Breast epithelium (tissue), 4 donors: Measurements from ENCODE around the gene AMOTL1. TPM values are rescaled to one million over a fixed set of nuclear protein-coding genes. Genes with fewer than 3 reads are reported as not detected.

Experiments used
- DNase-seq, 2 donors: peaks; one replicate each; pipeline ENCODE4 v3.0.0-alpha.2; 2019; ENCODE audit warnings: low spot score in 2 of 2
- H3K27ac ChIP-seq, 2 donors: fragments of 200-600 bp; sonication (generic) in 1 of 2; one replicate each; pipeline ENCODE4 v1.5.1; 2016 to 2019; ENCODE audit warnings: mild to moderate bottlenecking in 1 of 2
- H3K27me3 ChIP-seq, 2 donors: fragments of 200-600 bp; sonication (generic) in 1 of 2; one replicate each; pipeline versions ENCODE4 v1.5.1 to v1.6.0; 2017 to 2019; ENCODE audit warnings: control low read depth in 1 of 2, mild to moderate bottlenecking in 1 of 2
- H3K36me3 ChIP-seq: fragments of 200-600 bp; one replicate; pipeline ENCODE4 v1.5.1; 2019
- H3K4me1 ChIP-seq, 2 donors: fragments of 200-600 bp; sonication (generic); one replicate each; pipeline ENCODE4 v1.5.1; 2016 to 2019; ENCODE audit warnings: control low read depth in 1 of 2
- H3K4me3 ChIP-seq, 3 donors: fragments of 200-600 bp; sonication (generic); 1 replicate in 2 of 3; 2 replicates in 1 of 3; pipeline ENCODE4 v1.5.1; 2016 to 2019; ENCODE audit warnings: mild to moderate bottlenecking in 3 of 3, moderate library complexity in 2 of 3
- H3K9me3 ChIP-seq, 2 donors: fragments of 200-600 bp; sonication (generic) in 1 of 2; one replicate each; pipeline ENCODE4 v1.5.1; 2016 to 2019; ENCODE audit warnings: control low read depth in 1 of 2
- POLR2A ChIP-seq: fragments of 450-650 bp; IDR thresholded peaks from one replicate; pipeline ENCODE4 v1.6.1; 2016; ENCODE audit warnings: antibody characterized with exemption, mild to moderate bottlenecking, moderate library complexity
- POLR2AphosphoS5 ChIP-seq, 3 donors: sonication (generic); formaldehyde crosslinking; IDR thresholded peaks; one replicate each; pipeline ENCODE4 v1.6.1; 2017; ENCODE audit warnings: antibody characterized with exemption in 3 of 3
- intact Hi-C: fragments of 100-400 bp; cut with DNase I; formaldehyde crosslinking; loops from one replicate; pipeline ENCODE4 v1.15.1; 2023; ENCODE audit warnings: low total_unique reads
- total RNA-seq, 3 donors: library from RNA; depleted of rRNA; stranded (reverse); fragments of >200 nt; gene quantifications; one replicate each; pipeline ENCODE4 v1.1.0, GENCODE V29; 2016
- TF ChIP-seq, protein P1 (sequence below), 3 donors: fragments of 450-650 bp; IDR thresholded peaks; one replicate each; pipeline ENCODE4 v1.5.1; 2016 to 2017; ENCODE audit warnings: antibody characterized with exemption in 3 of 3, mild to moderate bottlenecking in 3 of 3, moderate library complexity in 3 of 3

AMOTL1 gene
- total RNA-seq, 3 donors from 2014 or later: 35.5 to 41.4 (median 39.0) TPM

DNA sequence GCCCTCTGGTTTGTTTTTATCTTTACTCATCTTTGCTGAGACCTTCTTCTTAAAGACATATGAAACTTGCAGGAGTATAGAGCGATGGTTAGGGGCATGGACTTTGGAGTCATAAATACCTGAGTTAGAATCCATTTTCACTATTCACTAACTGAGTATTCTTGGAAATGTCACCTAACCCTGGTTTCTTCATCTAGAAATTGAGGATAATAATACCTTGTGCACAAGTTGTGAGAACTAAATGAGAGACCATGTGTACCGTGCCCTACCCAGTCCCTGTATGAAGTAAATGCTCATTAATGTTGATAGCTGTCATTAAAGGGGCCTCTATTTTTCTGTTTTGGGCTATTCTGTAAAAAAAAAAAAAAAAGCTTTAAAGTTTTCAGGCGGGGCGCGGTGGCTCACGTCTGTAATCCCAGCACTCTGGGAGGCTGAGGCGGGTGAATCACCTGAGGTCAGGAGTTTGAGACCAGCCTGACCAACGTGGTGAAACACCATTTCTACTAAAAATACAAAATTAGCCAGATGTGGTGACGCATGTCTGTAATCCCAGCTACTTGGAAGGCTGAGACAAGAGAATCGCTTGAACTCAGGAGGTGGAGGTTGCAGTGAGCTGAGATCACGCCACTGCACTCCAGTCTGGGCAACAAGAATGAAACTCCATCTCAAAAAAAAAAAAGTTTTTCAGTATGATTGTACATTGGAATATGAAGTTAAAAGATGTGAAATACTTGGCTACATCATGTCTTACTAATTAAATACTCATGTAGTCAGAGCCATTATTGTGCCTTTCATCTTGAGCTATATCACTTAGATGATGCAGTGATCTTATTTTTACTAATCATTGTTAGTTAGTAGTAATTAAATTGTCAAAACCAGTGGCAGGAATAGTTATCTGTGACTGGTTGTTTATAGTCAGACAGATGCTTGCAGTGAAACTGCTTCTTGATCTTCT lies 95.0 kb downstream of the AMOTL1 start:
- Histone ChIP-seq H3K36me3 (no peaks in the 10 kb centered on the region), H3K4me1 (no peaks in the 10 kb centered on the region), H3K9me3 (no peaks in the 10 kb centered on the region), H3K27ac (no peak overlapping the region), H3K27me3 (no peaks in the 10 kb centered on the region), H3K4me3 (no peak overlapping the region)
- intact Hi-C loops: no loop called here
- DNase-seq: no peak
- TF ChIP-seq, protein P1, sequence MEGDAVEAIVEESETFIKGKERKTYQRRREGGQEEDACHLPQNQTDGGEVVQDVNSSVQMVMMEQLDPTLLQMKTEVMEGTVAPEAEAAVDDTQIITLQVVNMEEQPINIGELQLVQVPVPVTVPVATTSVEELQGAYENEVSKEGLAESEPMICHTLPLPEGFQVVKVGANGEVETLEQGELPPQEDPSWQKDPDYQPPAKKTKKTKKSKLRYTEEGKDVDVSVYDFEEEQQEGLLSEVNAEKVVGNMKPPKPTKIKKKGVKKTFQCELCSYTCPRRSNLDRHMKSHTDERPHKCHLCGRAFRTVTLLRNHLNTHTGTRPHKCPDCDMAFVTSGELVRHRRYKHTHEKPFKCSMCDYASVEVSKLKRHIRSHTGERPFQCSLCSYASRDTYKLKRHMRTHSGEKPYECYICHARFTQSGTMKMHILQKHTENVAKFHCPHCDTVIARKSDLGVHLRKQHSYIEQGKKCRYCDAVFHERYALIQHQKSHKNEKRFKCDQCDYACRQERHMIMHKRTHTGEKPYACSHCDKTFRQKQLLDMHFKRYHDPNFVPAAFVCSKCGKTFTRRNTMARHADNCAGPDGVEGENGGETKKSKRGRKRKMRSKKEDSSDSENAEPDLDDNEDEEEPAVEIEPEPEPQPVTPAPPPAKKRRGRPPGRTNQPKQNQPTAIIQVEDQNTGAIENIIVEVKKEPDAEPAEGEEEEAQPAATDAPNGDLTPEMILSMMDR (IDR thresholded peaks at IDR 0.05): no peak
- no peak for TF ChIP-seq POLR2A
- TF ChIP-seq POLR2AphosphoS5 (IDR thresholded peaks at IDR 0.05): no peak

DNA sequence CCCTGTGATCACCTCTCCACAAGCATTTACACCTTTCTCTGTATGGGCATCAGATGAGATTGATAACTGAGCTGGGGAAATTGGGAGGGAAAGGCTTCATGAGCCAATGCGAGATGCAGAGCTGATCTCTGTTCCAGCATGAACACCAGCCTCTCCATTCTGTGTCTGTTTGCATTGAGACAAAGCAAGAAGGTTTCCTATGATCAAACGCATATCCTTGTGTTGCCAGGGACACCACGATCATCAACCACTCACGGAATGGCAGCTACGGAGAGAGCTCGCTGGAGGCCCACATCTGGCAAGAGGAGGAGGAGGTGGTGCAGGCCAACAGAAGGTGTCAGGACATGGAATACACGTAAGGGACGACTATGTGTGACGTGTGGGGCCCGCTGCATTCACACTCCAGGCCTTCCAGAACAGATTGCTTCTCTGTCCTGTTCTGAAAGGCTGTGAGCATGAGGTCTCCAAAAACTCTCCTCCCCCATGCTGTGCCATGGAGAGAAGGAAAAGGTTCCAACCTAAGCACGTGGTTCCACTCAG lies 96.4 kb downstream of the AMOTL1 start:
- intact Hi-C loops: no loop called here
- no peak overlapping the region for H3K27ac ChIP-seq
- H3K36me3 ChIP-seq: no peaks in the 10 kb centered on the region
- DNase-seq: no peak
- no peak overlapping the region for H3K4me3 ChIP-seq
- no peaks in the 10 kb centered on the region for H3K4me1 ChIP-seq
- no peaks in the 10 kb centered on the region for H3K9me3 ChIP-seq
- H3K27me3 ChIP-seq: no peaks in the 10 kb centered on the region
- TF ChIP-seq POLR2AphosphoS5 (IDR thresholded peaks at IDR 0.05): no peak
- no peak for TF ChIP-seq POLR2A
- TF ChIP-seq, protein P1 (IDR thresholded peaks at IDR 0.05): no peak

DNA sequence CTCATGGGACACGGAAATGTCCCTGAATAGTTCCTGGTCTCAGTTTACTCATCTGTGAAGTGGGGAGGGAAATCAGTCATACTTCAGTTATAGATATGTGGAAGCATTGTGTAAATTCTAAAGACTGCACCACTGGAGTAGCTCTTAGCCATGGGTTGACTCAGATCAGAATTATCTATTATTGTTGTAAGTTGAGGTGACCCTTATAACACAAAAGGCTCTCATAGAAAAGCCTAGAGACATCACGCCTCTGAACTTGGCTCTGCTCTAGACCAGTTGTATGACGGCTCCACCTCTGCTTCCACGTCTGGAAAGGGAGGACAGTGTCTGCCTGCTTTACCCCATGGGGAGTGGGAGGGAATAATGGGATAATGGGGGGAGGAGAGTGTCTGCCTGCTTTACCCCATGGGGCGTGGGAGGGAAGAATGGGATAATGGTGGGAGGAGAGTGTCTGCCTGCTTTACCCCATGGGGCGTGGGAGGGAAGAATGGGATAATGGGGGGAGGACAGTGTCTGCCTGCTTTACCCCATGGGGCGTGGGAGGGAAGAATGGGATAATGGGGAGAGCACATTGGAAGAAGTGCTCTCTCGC lies 98.2 kb downstream of the AMOTL1 start:
- Histone ChIP-seq H3K4me1 (no peaks in the 10 kb centered on the region), H3K4me3 (no peak overlapping the region), H3K27ac (peak overlapping the region in 1 of 2 donors; percentile 19), H3K27me3 (no peaks in the 10 kb centered on the region), H3K36me3 (no peaks in the 10 kb centered on the region), H3K9me3 (no peaks in the 10 kb centered on the region)
- DNase-seq: no peak
- TF ChIP-seq POLR2A (no peak), POLR2AphosphoS5 (IDR thresholded peaks at IDR 0.05) (no peak)
- TF ChIP-seq, protein P1 (IDR thresholded peaks at IDR 0.05): no peak
- intact Hi-C loops: no loop called here

DNA sequence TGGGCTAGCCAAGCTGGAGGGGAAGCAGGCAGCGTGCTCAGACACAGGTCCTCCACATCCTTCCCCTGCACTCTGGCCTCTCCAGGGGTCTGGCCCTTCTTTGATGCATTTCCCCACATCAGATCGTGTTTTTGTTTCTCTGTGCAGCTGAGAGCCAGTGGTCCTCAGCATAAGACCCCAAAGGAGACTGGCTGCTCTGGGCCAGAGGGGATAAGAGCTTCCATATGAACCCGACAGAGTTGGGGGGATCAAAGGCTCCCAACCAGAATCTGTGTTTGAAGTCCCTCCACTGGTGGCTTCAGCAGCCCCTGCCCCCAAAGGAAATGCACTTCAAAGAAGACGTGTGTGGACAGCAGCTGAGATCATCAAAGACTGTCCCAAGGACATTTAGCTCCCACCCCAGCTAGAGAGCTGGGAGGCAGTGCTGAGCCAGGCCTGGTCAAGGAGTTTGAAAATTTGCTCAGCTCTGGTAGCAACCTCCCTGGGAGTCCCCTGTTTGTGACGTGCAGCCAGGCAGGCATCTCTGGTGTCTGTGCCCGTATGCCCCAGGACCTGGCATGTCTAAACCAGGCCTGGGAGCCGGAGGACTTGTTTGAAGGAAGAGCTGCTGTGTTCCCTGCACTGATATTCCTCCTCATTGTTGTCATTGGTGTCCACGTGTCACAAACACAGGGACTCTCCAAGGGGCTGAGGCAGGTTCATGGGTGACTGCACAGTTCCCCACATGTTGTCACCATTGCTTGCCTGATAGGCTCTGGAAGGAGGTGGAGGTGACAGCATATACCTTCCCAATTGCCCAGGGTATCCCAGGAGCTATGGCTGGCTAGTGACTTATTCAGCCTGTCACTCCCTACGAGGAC lies 99.0 kb downstream of the AMOTL1 start:
- peak overlapping the region in 1 of 2 donors; percentile 19 for H3K27ac ChIP-seq
- DNase-seq: no peak
- H3K36me3 ChIP-seq: no peaks in the 10 kb centered on the region
- H3K4me3 ChIP-seq: no peak overlapping the region
- H3K9me3 ChIP-seq: no peaks in the 10 kb centered on the region
- no peak for TF ChIP-seq POLR2A
- H3K4me1 ChIP-seq: no peaks in the 10 kb centered on the region
- no peaks in the 10 kb centered on the region for H3K27me3 ChIP-seq
- intact Hi-C loops: no loop called here

DNA sequence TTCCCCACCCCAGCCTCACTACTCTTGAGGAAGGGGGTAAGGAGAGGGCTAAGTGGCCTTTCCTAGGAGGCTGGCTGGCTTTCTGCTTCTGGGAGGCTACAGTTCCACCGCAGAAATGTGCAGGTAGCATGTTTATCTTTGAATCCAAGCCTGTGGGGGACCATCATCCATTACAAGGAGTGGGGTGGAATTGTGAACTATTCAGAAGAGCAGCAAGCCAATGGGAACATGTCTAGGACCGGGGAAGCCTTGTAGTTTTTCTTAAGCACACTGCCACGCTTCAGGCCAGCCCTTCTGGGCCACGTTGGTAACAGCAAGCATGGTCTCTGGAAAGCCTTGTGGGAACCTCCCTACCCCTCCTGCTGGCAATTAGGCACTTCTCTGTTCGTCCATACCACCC lies 100.3 kb downstream of the AMOTL1 start:
- DNase-seq: no peak
- H3K36me3 ChIP-seq: no peaks in the 10 kb centered on the region
- H3K4me3 ChIP-seq: no peak overlapping the region
- no peak overlapping the region for H3K27ac ChIP-seq
- TF ChIP-seq POLR2A (no peak), POLR2AphosphoS5 (IDR thresholded peaks at IDR 0.05) (no peak)
- TF ChIP-seq, protein P1 (IDR thresholded peaks at IDR 0.05): no peak
- no peaks in the 10 kb centered on the region for H3K27me3 ChIP-seq
- H3K4me1 ChIP-seq: no peaks in the 10 kb centered on the region
- H3K9me3 ChIP-seq: no peaks in the 10 kb centered on the region
- intact Hi-C loops: no loop called here
